CD4-positive, alpha-beta T cell (primary cell): ENCODE data around the gene RNF222. TPM values are rescaled to one million over a fixed set of nuclear protein-coding genes. Genes with fewer than 3 reads are reported as not detected.
"Not testable (repeated sequence)": the region's sequence is repeated elsewhere in the genome, so short reads cannot be mapped to it uniquely, and the experiment has no call there.

Source experiments
- ATAC-seq: fragments of 200-7000 bp; cut with Tn5 transposase; one replicate; pipeline ENCODE4 v1.10.0; 2022; ENCODE audit warnings: mild to moderate bottlenecking; ENCODE audit not compliant: poor library complexity
- CTCF ChIA-PET: fragments of 350-600 bp; sonication (Branson Sonifier 250); formaldehyde crosslinking; loops from one replicate; lab custom pipeline; 2021; ENCODE audit warnings: antibody characterized with exemption, inconsistent platforms; lab: Charles Lee
- POLR2A ChIA-PET: fragments of 350-600 bp; sonication (Branson Sonifier 250); formaldehyde crosslinking; loops from one replicate; lab custom pipeline; 2021; ENCODE audit warnings: antibody characterized with exemption, inconsistent platforms; lab: Charles Lee
- DNase-seq, 14 experiments: peaks; one replicate each; pipeline ENCODE4 v3.0.0-alpha.2; 2013 to 2020; ENCODE audit warnings: mixed read lengths in 2 of 14
- H3K27ac ChIP-seq, 2 donors: one replicate each; pipeline versions ENCODE4 v1.5.1 to v1.7.0; 2013; ENCODE audit warnings: low read length in 2 of 2, low read depth in 1 of 2, mild to moderate bottlenecking in 1 of 2
- H3K27me3 ChIP-seq, 2 experiments: 1 replicate in 1 of 2; 2 replicates in 1 of 2; pipeline versions ENCODE4 v1.6.1 to v1.7.0; 2013; ENCODE audit warnings: low read length in 2 of 2, control low read depth in 1 of 2, mild to moderate bottlenecking in 1 of 2, moderate library complexity in 1 of 2; ENCODE audit not compliant: insufficient read depth in 2 of 2, control insufficient read depth in 1 of 2
- H3K36me3 ChIP-seq: one replicate; pipeline ENCODE4 v1.6.1; 2013; ENCODE audit warnings: low read length, control low read depth; ENCODE audit not compliant: insufficient read depth
- H3K4me1 ChIP-seq: one replicate; pipeline ENCODE4 v1.6.1; 2013; ENCODE audit warnings: low read length, control low read depth; ENCODE audit not compliant: insufficient read depth
- H3K4me3 ChIP-seq: one replicate; pipeline ENCODE4 v1.5.1; 2013; ENCODE audit warnings: mild to moderate bottlenecking, low read length, moderate library complexity
- H3K9me3 ChIP-seq, 2 experiments: 1 replicate in 1 of 2; 2 replicates in 1 of 2; pipeline versions ENCODE4 v1.6.1 to v1.7.0; 2013; ENCODE audit warnings: low read length in 2 of 2, mild to moderate bottlenecking in 2 of 2, control low read depth in 1 of 2, moderate library complexity in 1 of 2; ENCODE audit not compliant: control insufficient read depth in 1 of 2, insufficient read depth in 1 of 2
- H3K27ac Mint-ChIP-seq: one replicate; pipeline ENCODE4 v1.8.0; 2020; ENCODE audit warnings: mixed read lengths
- H3K27me3 Mint-ChIP-seq: one replicate; pipeline ENCODE4 v1.8.0; 2021; ENCODE audit warnings: mixed read lengths
- H3K36me3 Mint-ChIP-seq: one replicate; pipeline ENCODE4 v1.8.0; 2021; ENCODE audit warnings: low read depth, mixed read lengths
- H3K4me1 Mint-ChIP-seq: one replicate; pipeline ENCODE4 v1.8.0; 2021; ENCODE audit warnings: low read depth, mixed read lengths
- H3K4me3 Mint-ChIP-seq: one replicate; pipeline ENCODE4 v1.8.0; 2020; ENCODE audit warnings: mild to moderate bottlenecking, mixed read lengths
- H3K9me3 Mint-ChIP-seq: one replicate; pipeline ENCODE4 v1.8.0; 2020; ENCODE audit warnings: mixed read lengths
- CTCF ChIP-seq: fragments of 200-600 bp; IDR thresholded peaks from one replicate; pipeline ENCODE4 v1.8.0; 2022; ENCODE audit warnings: antibody characterized with exemption, mild to moderate bottlenecking
- intact Hi-C, 2 experiments: fragments of 100-400 bp; cut with DNase I in 1 of 2; cut with micrococcal nuclease in 1 of 2; formaldehyde crosslinking; loops; one replicate each; pipeline versions ENCODE4 v1.15.1 to v1.9.0; 2023 to 2025; cut with DNase I, micrococcal nuclease
- total RNA-seq, 174 experiments: library from RNA in 2 of 174; stranded (reverse) in 2 of 174; gene quantifications; one replicate each; pipeline ENCODE4 v1.2.3 and lab custom pipeline; 2021 to 2026

The RNF222 gene
- total RNA-seq, 2 experiments from 2014 or later = 1.2 TPM

GRCh38 chr17:8402921-8403536 lies 5.4 kb upstream of the RNF222 start:
- CTCF ChIA-PET = interaction anchor here (0.6 kb wide), 1 partner anchor 94 kb away, joined by 4 read pairs; no protein-coding TSS in a partner anchor
- Histone ChIP-seq H3K4me3 (no peak overlapping the region), H3K27me3 (peaks cover 6 to 12% of the 10 kb centered on the region in 2 experiments), H3K9me3 (no peaks in the 10 kb centered on the region), H3K27ac (no peak overlapping the region), H3K4me1 (no peaks in the 10 kb centered on the region), H3K36me3 (no peaks in the 10 kb centered on the region)
- no peak for DNase-seq
- H3K9me3 Mint-ChIP-seq = no peaks in the 10 kb centered on the region
- H3K27ac Mint-ChIP-seq = no peak overlapping the region
- no peaks in the 10 kb centered on the region for H3K4me1 Mint-ChIP-seq
- peaks cover 21% of the 10 kb centered on the region for H3K27me3 Mint-ChIP-seq
- ATAC-seq = no peak
- POLR2A ChIA-PET = no interaction called here
- H3K36me3 Mint-ChIP-seq = no peaks in the 10 kb centered on the region
- H3K4me3 Mint-ChIP-seq = no peak overlapping the region
- intact Hi-C loops = no loop called here
- no peak for TF ChIP-seq CTCF

GRCh38 chr17:8401107-8401506 lies 3.5 kb upstream of the RNF222 start:
- DNase-seq (no peak), ATAC-seq (no peak)
- CTCF ChIA-PET = no interaction called here
- no peaks in the 10 kb centered on the region for H3K4me1 ChIP-seq
- H3K4me3 Mint-ChIP-seq = no peak overlapping the region
- peaks cover 31% of the 10 kb centered on the region for H3K27me3 Mint-ChIP-seq
- no peak overlapping the region for H3K27ac Mint-ChIP-seq
- H3K9me3 ChIP-seq = no peaks in the 10 kb centered on the region
- no peaks in the 10 kb centered on the region for H3K36me3 Mint-ChIP-seq
- no peaks in the 10 kb centered on the region for H3K4me1 Mint-ChIP-seq
- no peak overlapping the region for H3K27ac ChIP-seq
- H3K36me3 ChIP-seq = no peaks in the 10 kb centered on the region
- no peak for TF ChIP-seq CTCF
- no peaks in the 10 kb centered on the region for H3K9me3 Mint-ChIP-seq
- intact Hi-C loops = no loop called here
- H3K4me3 ChIP-seq = no peak overlapping the region
- POLR2A ChIA-PET = no interaction called here
- peaks cover 17 to 22% of the 10 kb centered on the region in 2 experiments for H3K27me3 ChIP-seq

GRCh38 chr17:8398980-8399379 lies 1.4 kb upstream of the RNF222 start:
- H3K4me1 Mint-ChIP-seq = peaks cover 4% of the 10 kb centered on the region
- no peak for TF ChIP-seq CTCF
- peaks cover 35% of the 10 kb centered on the region for H3K27me3 Mint-ChIP-seq
- Histone ChIP-seq H3K27ac (no peak overlapping the region), H3K27me3 (peaks cover 17 to 22% of the 10 kb centered on the region in 2 experiments), H3K4me3 (no peak overlapping the region), H3K4me1 (peaks cover 6% of the 10 kb centered on the region), H3K9me3 (no peaks in the 10 kb centered on the region), H3K36me3 (no peaks in the 10 kb centered on the region)
- no peak overlapping the region for H3K27ac Mint-ChIP-seq
- POLR2A ChIA-PET = no interaction called here
- H3K9me3 Mint-ChIP-seq = no peaks in the 10 kb centered on the region
- intact Hi-C loops = no loop called here
- no peak for DNase-seq
- ATAC-seq = no peak
- H3K36me3 Mint-ChIP-seq = no peaks in the 10 kb centered on the region
- H3K4me3 Mint-ChIP-seq = no peak overlapping the region
- CTCF ChIA-PET = no interaction called here

GRCh38 chr17:8394497-8394896 lies 3.1 kb downstream of the RNF222 start:
- ATAC-seq, H3K9me3 Mint-ChIP-seq, intact Hi-C loops, H3K4me3 ChIP-seq, DNase-seq, H3K36me3 ChIP-seq, H3K36me3 Mint-ChIP-seq, H3K9me3 ChIP-seq, H3K27ac ChIP-seq, H3K4me3 Mint-ChIP-seq: not testable (repeated sequence)
- ChIA-PET POLR2A (interaction anchor here (0.7 to 1.6 kb wide), 4 partner anchors 11 to 1737 kb away, joined by 3 to 6 read pairs (median 4); partner anchors contain the start of genes KRABD2 and NDEL1), CTCF (interaction anchor here (1.4 to 3.4 kb wide), 3 partner anchors 11 to 18 kb away, joined by 4 to 14 read pairs (median 5); partner anchors contain the start of genes KRABD2 and RPL26)
- H3K27me3 ChIP-seq = peaks cover 14 to 16% of the 10 kb centered on the region in 2 experiments
- peak overlapping the region; percentile 30 for H3K27ac Mint-ChIP-seq
- H3K4me1 ChIP-seq = peaks cover 17% of the 10 kb centered on the region
- peaks cover 11% of the 10 kb centered on the region for H3K4me1 Mint-ChIP-seq
- H3K27me3 Mint-ChIP-seq = peaks cover 18% of the 10 kb centered on the region
